D721Med (cell line): ENCODE results near the gene PRKN.
"Not testable (repeated sequence)": the region's sequence is repeated elsewhere in the genome, so short reads cannot be mapped to it uniquely, and the experiment has no call there.

Source experiments
- DNase-seq: peaks from one replicate; pipeline ENCODE4 v3.0.0; 2011; ENCODE audit warnings: low spot score; ENCODE audit not compliant: insufficient read length
- FAIRE-seq: peaks from 2 replicates; lab custom pipeline; 2011; peaks lifted over from hg19 to GRCh38; lab: Jason Lieb, UNC
- CTCF ChIP-seq: IDR thresholded peaks from 2 replicates; pipeline ENCODE4 v1.5.1; 2012; ENCODE audit warnings: mild to moderate bottlenecking, control low read depth; ENCODE audit not compliant: insufficient read depth; ENCODE audit errors: missing control alignments

Gene PRKN

GRCh38 chr6:161338015-161338414, 1389.6 kb downstream of the PRKN start:
- DNase-seq, result no peak
- no peak for FAIRE-seq
- no peak for TF ChIP-seq CTCF

GRCh38 chr6:161336479-161336878, 1391.1 kb downstream of the PRKN start:
- no peak for FAIRE-seq
- DNase-seq, result no peak
- no peak for TF ChIP-seq CTCF

GRCh38 chr6:161333410-161333809, 1394.2 kb downstream of the PRKN start:
- DNase-seq (no peak), FAIRE-seq (no peak)
- TF ChIP-seq CTCF, result no peak

DNA sequence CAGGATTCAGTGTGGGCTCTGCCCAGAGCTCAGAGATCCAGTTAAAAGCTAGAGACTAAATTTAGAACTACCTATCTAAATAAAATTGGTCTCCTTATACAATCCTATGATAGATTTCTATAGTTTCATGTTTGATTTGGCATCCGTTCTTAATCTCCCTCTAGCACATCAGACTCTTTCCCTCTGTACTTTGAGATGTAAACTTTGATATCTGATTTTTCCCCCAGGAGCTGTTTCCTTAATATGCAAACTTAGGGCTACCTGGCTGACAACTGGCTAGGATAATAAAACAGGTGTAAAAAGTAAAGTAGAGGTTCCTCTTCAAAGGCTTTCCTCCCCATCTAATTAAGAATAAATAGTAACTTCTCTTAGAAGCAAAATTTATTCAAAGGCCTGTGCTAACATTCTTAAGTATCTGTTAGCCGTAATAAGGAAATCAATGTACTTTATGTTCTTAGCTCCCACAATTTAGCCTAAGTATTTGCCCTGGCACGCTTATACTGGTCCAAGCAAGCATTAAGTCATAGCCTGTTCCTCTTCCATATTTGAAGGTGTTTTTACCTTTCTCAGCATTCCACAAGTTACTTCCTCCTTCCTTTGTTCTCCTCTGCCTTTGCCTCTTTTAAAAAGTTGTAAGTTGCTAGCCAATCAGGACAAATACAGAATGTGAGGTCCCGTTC, 1396.0 kb downstream of the PRKN start:
- DNase-seq, FAIRE-seq: not testable (repeated sequence)

- FAIRE-seq (no peak), DNase-seq (no peak)
- no peak for TF ChIP-seq CTCF
Observed at GRCh38 chr6:161327360-161327953, 1400.1 kb downstream of the PRKN start.

GRCh38 chr6:161319231-161319630, 1408.3 kb downstream of the PRKN start:
- DNase-seq, result no peak
- no peak for FAIRE-seq
- TF ChIP-seq CTCF, result no peak

GRCh38 chr6:161318456-161318855, 1409.1 kb downstream of the PRKN start:
- DNase-seq, result no peak
- FAIRE-seq, result no peak
- no peak for TF ChIP-seq CTCF

GRCh38 chr6:161316531-161316930, 1411.0 kb downstream of the PRKN start:
- FAIRE-seq (no peak), DNase-seq (no peak)
- TF ChIP-seq CTCF, result no peak

- DNase-seq, FAIRE-seq: not testable (repeated sequence)
Observed at GRCh38 chr6:161315246-161315917, 1412.2 kb downstream of the PRKN start.

GRCh38 chr6:161314541-161315245, 1412.9 kb downstream of the PRKN start:
- not testable (repeated sequence) for DNase-seq, FAIRE-seq
